NOMO-1 (cell line): ENCODE results near the gene MRNIP.

Experiments used
- DNase-seq, 2 experiments: peaks; one replicate each; lab custom pipeline; 2025; ENCODE audit not compliant: unreplicated experiment in 2 of 2; lab: John Stamatoyannopoulos, UW

Gene MRNIP

GRCh38 chr5:179889885-179890284, 31.3 kb upstream of the MRNIP start:
- no peak for DNase-seq

GRCh38 chr5:179887802-179888201, 29.2 kb upstream of the MRNIP start:
- no peak for DNase-seq

- DNase-seq, result no peak
These were observed 28.5 kb upstream of the MRNIP start for GRCh38 chr5:179887095-179887494.

- DNase-seq, result no peak
These were observed 27.7 kb upstream of the MRNIP start for GRCh38 chr5:179886190-179886911.

GRCh38 chr5:179885491-179886090, 27.0 kb upstream of the MRNIP start:
- no peak for DNase-seq

- DNase-seq, result no peak
These were observed 24.5 kb upstream of the MRNIP start for GRCh38 chr5:179883163-179883562.

- DNase-seq, result no peak
These were observed 23.7 kb upstream of the MRNIP start for GRCh38 chr5:179882338-179882737.

- DNase-seq, result no peak
These were observed 22.4 kb upstream of the MRNIP start for GRCh38 chr5:179880848-179881590.

- no peak for DNase-seq
These were observed 21.5 kb upstream of the MRNIP start for GRCh38 chr5:179880066-179880650.

- DNase-seq, result no peak
These were observed 21.0 kb upstream of the MRNIP start for GRCh38 chr5:179879690-179880010.

- DNase-seq, result no peak
These were observed 20.5 kb upstream of the MRNIP start for GRCh38 chr5:179879003-179879689.

GRCh38 chr5:179878222-179879002, 19.8 kb upstream of the MRNIP start:
- DNase-seq, result no peak

- DNase-seq, result no peak
These were observed 18.0 kb upstream of the MRNIP start for GRCh38 chr5:179876610-179876952.

GRCh38 chr5:179875741-179876609, 17.4 kb upstream of the MRNIP start:
- no peak for DNase-seq

GRCh38 chr5:179874536-179875292, 16.1 kb upstream of the MRNIP start:
- no peak for DNase-seq

GRCh38 chr5:179874136-179874535, 15.5 kb upstream of the MRNIP start:
- DNase-seq, result no peak

GRCh38 chr5:179873588-179874110, 15.0 kb upstream of the MRNIP start:
- DNase-seq, result no peak

GRCh38 chr5:179872828-179873575, 14.4 kb upstream of the MRNIP start:
- DNase-seq, result no peak
